ENCODE results near the gene PDK2.

GRCh38 chr17:50101346-50102163 is 6.4 kb downstream of the PDK2 start:
- no peak for TF ChIP-seq FOXA1 (IDR thresholded peaks at IDR 0.05)
- TF ChIP-seq SP1 (IDR thresholded peaks at IDR 0.05) = no peak
- no peak for TF ChIP-seq PKNOX1 (IDR thresholded peaks at IDR 0.05)
- TF ChIP-seq SUZ12 (IDR thresholded peaks at IDR 0.05) = no peak
- no peak for TF ChIP-seq FOXM1 (IDR thresholded peaks at IDR 0.05; ENCODE audit: borderline replicate concordance)

Data from HEK293T (cell line).